K562 (cell line): ENCODE data around the gene LCN12. TPM values are rescaled to one million over a fixed set of nuclear protein-coding genes. Genes with fewer than 3 reads are reported as not detected.

Source experiments
- XRCC3 ChIP-seq: fragments of 450-650 bp; IDR thresholded peaks from 2 replicates; pipeline ENCODE4 v1.6.1; 2017; ENCODE audit warnings: mild to moderate bottlenecking, moderate library complexity
- polyA plus RNA-seq, 8 experiments: library from polyadenylated mRNA; depleted of rRNA in 4 of 8; stranded (reverse) in 5 of 8; unstranded in 3 of 8; fragments of >200 nt; fragmentation: Nextera tagmentation in 2 of 8; fragmentation: Illumina TruSeq in 1 of 8; extraction: Ambion mirVana in 2 of 8; extraction: Trizol in 1 of 8; gene quantifications; 2 replicates each; pipeline versions ENCODE4 v1.2.1 to v1.2.3, GENCODE V29; 2011 to 2014; ENCODE audit warnings: inconsistent platforms in 1 of 8, missing spikeins in 1 of 8
- total RNA-seq, 7 experiments: library from RNA; depleted of rRNA in 6 of 7; stranded (reverse); fragments of >200 nt in 6 of 7; fragmentation: Illumina TruSeq in 2 of 7; extraction: Trizol in 2 of 7; gene quantifications; 2 replicates each; pipeline versions ENCODE4 v1.2.1 to v1.2.3, GENCODE V29; 2011 to 2021; ENCODE audit warnings: low replicate concordance in 1 of 7
- TF ChIP-seq, protein P1 (sequence below), 2 experiments: fragments of 450-650 bp; formaldehyde crosslinking in 1 of 2; IDR thresholded peaks; 2 replicates each; pipeline versions ENCODE4 v1.4.0 to v1.6.1; 2014 to 2020; ENCODE audit warnings: mild to moderate bottlenecking in 2 of 2, borderline replicate concordance in 1 of 2, low read depth in 1 of 2
- TF ChIP-seq, protein P2 (sequence below), 2 experiments: fragments of 450-650 bp; IDR thresholded peaks; 2 replicates each; pipeline ENCODE4 v1.6.1; 2018; ENCODE audit warnings: mild to moderate bottlenecking in 2 of 2, low read depth in 1 of 2; ENCODE audit not compliant: partially characterized antibody in 2 of 2

The LCN12 gene
- total and polyA plus RNA-seq, 9 of the 15 experiments (the other 6 are each of a cell fraction or from before 2014, with no cell fraction given), result 0.05 TPM; not detected in 8

DNA sequence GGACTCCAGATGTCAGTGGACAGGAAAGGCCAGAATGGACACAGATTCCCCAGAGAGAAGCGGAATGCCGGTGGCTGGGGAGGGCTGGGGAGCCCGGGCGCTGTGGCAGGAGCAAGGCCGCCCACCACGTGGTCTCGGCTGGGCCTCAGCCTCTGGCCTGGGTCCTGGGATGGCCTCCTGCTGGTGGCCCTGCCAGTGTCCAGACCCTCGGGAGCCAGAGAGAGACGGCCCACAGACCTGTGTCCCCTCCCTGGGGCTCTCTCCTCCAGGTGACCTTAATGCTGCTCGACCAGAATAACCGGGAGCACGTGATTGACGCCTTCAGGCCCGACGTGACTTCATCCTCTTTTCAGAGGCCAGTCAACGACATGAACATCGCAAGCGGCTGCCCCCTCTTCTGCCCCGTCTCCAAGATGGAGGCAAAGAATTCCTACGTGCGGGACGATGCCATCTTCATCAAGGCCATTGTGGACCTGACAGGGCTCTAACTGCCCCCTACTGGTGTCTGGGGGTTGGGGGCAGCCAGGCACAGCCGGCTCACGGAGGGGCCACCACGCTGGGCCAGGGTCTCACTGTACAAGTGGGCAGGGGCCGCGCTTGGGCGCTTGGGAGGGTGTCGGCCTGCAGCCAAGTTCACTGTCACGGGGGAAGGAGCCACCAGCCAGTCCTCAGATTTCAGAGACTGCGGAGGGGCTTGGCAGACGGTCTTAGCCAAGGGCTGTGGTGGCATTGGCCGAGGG, 26.5 kb upstream of the LCN12 start (continued):
- TF ChIP-seq, protein P1, sequence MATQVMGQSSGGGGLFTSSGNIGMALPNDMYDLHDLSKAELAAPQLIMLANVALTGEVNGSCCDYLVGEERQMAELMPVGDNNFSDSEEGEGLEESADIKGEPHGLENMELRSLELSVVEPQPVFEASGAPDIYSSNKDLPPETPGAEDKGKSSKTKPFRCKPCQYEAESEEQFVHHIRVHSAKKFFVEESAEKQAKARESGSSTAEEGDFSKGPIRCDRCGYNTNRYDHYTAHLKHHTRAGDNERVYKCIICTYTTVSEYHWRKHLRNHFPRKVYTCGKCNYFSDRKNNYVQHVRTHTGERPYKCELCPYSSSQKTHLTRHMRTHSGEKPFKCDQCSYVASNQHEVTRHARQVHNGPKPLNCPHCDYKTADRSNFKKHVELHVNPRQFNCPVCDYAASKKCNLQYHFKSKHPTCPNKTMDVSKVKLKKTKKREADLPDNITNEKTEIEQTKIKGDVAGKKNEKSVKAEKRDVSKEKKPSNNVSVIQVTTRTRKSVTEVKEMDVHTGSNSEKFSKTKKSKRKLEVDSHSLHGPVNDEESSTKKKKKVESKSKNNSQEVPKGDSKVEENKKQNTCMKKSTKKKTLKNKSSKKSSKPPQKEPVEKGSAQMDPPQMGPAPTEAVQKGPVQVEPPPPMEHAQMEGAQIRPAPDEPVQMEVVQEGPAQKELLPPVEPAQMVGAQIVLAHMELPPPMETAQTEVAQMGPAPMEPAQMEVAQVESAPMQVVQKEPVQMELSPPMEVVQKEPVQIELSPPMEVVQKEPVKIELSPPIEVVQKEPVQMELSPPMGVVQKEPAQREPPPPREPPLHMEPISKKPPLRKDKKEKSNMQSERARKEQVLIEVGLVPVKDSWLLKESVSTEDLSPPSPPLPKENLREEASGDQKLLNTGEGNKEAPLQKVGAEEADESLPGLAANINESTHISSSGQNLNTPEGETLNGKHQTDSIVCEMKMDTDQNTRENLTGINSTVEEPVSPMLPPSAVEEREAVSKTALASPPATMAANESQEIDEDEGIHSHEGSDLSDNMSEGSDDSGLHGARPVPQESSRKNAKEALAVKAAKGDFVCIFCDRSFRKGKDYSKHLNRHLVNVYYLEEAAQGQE (IDR thresholded peaks at IDR 0.05; ENCODE audit: borderline replicate concordance), result no peak
- TF ChIP-seq, protein P1 (CRISPR knock-in tag; IDR thresholded peaks at IDR 0.05; ENCODE audit: low read depth), result no peak
- TF ChIP-seq, protein P2, sequence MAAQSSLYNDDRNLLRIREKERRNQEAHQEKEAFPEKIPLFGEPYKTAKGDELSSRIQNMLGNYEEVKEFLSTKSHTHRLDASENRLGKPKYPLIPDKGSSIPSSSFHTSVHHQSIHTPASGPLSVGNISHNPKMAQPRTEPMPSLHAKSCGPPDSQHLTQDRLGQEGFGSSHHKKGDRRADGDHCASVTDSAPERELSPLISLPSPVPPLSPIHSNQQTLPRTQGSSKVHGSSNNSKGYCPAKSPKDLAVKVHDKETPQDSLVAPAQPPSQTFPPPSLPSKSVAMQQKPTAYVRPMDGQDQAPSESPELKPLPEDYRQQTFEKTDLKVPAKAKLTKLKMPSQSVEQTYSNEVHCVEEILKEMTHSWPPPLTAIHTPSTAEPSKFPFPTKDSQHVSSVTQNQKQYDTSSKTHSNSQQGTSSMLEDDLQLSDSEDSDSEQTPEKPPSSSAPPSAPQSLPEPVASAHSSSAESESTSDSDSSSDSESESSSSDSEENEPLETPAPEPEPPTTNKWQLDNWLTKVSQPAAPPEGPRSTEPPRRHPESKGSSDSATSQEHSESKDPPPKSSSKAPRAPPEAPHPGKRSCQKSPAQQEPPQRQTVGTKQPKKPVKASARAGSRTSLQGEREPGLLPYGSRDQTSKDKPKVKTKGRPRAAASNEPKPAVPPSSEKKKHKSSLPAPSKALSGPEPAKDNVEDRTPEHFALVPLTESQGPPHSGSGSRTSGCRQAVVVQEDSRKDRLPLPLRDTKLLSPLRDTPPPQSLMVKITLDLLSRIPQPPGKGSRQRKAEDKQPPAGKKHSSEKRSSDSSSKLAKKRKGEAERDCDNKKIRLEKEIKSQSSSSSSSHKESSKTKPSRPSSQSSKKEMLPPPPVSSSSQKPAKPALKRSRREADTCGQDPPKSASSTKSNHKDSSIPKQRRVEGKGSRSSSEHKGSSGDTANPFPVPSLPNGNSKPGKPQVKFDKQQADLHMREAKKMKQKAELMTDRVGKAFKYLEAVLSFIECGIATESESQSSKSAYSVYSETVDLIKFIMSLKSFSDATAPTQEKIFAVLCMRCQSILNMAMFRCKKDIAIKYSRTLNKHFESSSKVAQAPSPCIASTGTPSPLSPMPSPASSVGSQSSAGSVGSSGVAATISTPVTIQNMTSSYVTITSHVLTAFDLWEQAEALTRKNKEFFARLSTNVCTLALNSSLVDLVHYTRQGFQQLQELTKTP (IDR thresholded peaks at IDR 0.05; ENCODE audit: low read depth in 1 of 2, partially characterized antibody in 2 of 2), result no peak
- TF ChIP-seq XRCC3, result no peak
